ENCODE results near the gene HSDL1. TPM values are rescaled to one million over a fixed set of nuclear protein-coding genes. Genes with fewer than 3 reads are reported as not detected.

The HSDL1 gene
- total and polyA plus RNA-seq, 2 donors (not counting 3 experiments of a cell fraction or from before 2014, with no cell fraction given): 19.9 to 27.9 TPM

DNA sequence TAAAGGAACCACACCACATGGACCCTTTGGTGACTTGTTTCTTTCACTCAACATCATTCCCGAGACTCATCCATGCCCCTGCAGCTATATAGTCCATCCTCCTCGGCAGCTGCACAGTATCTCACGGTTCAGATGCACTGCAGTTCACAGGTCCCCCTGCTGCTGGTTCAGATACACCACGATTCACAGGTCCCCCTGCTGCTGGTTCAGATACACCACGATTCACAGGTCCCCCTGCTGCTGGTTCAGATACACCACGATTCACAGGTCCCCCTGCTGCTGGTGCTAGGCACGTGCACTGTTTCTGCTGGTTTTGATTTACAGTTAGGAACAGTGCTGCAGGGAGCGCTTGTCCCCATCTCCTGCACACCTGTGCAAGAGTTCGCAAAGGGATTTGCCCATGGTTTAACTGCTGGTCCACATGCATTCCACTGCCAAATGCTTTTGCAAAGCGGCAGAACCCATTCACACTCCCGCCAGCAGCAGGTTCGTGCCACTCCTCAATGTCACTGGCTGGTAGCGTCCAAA lies 3.8 kb downstream of the HSDL1 start:
- CTCF ChIA-PET: no interaction called here
- POLR2A ChIA-PET: no interaction called here
- peaks cover 24% of the 10 kb centered on the region for H3K79me2 ChIP-seq (ENCODE audit: control insufficient read depth, insufficient read depth, low read length)
- H4K20me1 ChIP-seq (replicated peaks; ENCODE audit: control insufficient read depth, extremely low read depth, insufficient read depth, low read length): peaks cover 7% of the 10 kb centered on the region
- no peak overlapping the region for H3K4me2 ChIP-seq (ENCODE audit: insufficient read depth, low read length)
- H2AFZ ChIP-seq (ENCODE audit: low read depth, low read length): no peak overlapping the region
- DNase-seq (ENCODE audit: low read depth, low spot score) (no peak), FAIRE-seq (no peak)
- H3K9me1 ChIP-seq (replicated peaks; ENCODE audit: control insufficient read depth, extremely low read depth, insufficient read depth, low read length): no peaks in the 10 kb centered on the region
- H3K27me3 ChIP-seq (ENCODE audit: control insufficient read depth in 2 of 2, insufficient read depth in 2 of 2, low read length in 2 of 2): no peaks in the 10 kb centered on the region
- peaks cover 5% of the 10 kb centered on the region for H3K4me1 ChIP-seq (ENCODE audit: control insufficient read depth, extremely low read depth, insufficient read depth, low read length)
- no peak for TF ChIP-seq JUN (IDR thresholded peaks at IDR 0.05; ENCODE audit: borderline replicate concordance, insufficient read depth, insufficient read length, low read depth)
- no peak for TF ChIP-seq POLR2A (IDR thresholded peaks at IDR 0.05; ENCODE audit: low read depth, low read length)
- TF ChIP-seq FOS (IDR thresholded peaks at IDR 0.05; ENCODE audit: borderline replicate concordance, insufficient read depth, low read length): no peak
- TF ChIP-seq MAX (IDR thresholded peaks at IDR 0.05; ENCODE audit: insufficient read depth, insufficient read length): no peak
- no peak for TF ChIP-seq POLR2AphosphoS5 (IDR thresholded peaks at IDR 0.05; ENCODE audit: insufficient read depth, low read depth, low read length)
- TF ChIP-seq EZH2 (IDR thresholded peaks at IDR 0.05; ENCODE audit: borderline replicate concordance, low read depth, low read length, severe bottlenecking): no peak
- TF ChIP-seq MYC (IDR thresholded peaks at IDR 0.05; ENCODE audit: low read depth, low read length): no peak
- TF ChIP-seq CTCF (IDR thresholded peaks at IDR 0.05; ENCODE audit: extremely low read depth in 1 of 2, insufficient read depth in 1 of 2, low read depth in 1 of 2, low read length in 2 of 2): no peak
- TF ChIP-seq GATA2 (IDR thresholded peaks at IDR 0.05; ENCODE audit: insufficient read depth, insufficient read length, low read depth, low read length): no peak
- intact Hi-C loops (cut with micrococcal nuclease) (no loop called here), dilution Hi-C loops (cut with MboI; ENCODE audit: extremely low pct_ligation_motif_present, low sequenced_read_pairs) (no loop called here)
- no TSS peak for BruUV-seq (replicated peaks)
- H3K36me3 ChIP-seq (ENCODE audit: control insufficient read depth in 2 of 2, extremely low read depth in 1 of 2, insufficient read depth in 2 of 2, low read length in 2 of 2): no peaks in the 10 kb centered on the region
- H3K9ac ChIP-seq (replicated peaks; ENCODE audit: extremely low read depth, insufficient read depth, low read length): no peak overlapping the region
- H3K4me3 ChIP-seq (replicated peaks in 1 of 3; ENCODE audit: insufficient read depth in 1 of 3, low read depth in 1 of 3, low read length in 3 of 3): no peak overlapping the region
- H3K27ac ChIP-seq (ENCODE audit: insufficient read depth, low read depth, low read length): no peak overlapping the region
- H3K9me3 ChIP-seq (replicated peaks; ENCODE audit: control insufficient read depth, insufficient read depth, low read length): no peaks in the 10 kb centered on the region
